Ovary (tissue), 9 donors: ENCODE measurements around the gene DGKI. TPM values are rescaled to one million over a fixed set of nuclear protein-coding genes. Genes with fewer than 3 reads are reported as not detected.

Experiments
- DNase-seq, 5 donors: peaks; one replicate each; pipeline ENCODE4 v3.0.0-alpha.2; 2019 to 2020
- H3K27ac ChIP-seq, 2 donors: fragments of 200-600 bp; one replicate each; pipeline versions ENCODE4 v1.5.1 to v1.8.0; 2019 to 2022
- H3K27me3 ChIP-seq: fragments of 200-600 bp; one replicate; pipeline ENCODE4 v1.8.0; 2022
- H3K36me3 ChIP-seq: fragments of 200-600 bp; sonication (generic); one replicate; pipeline ENCODE4 v1.5.1; 2019
- H3K4me1 ChIP-seq: one replicate; pipeline ENCODE4 v1.8.1; 2013; ENCODE audit warnings: mild to moderate bottlenecking, moderate library complexity; ENCODE audit not compliant: insufficient read depth
- H3K4me3 ChIP-seq: fragments of 200-600 bp; sonication (generic); one replicate; pipeline ENCODE4 v1.5.1; 2017
- H3K9me3 ChIP-seq, 2 donors: fragments of 200-600 bp in 1 of 2; sonication (generic) in 1 of 2; one replicate each; pipeline versions ENCODE4 v1.5.1 to v1.8.1; 2013 to 2019; ENCODE audit warnings: mild to moderate bottlenecking in 1 of 2, moderate library complexity in 1 of 2
- EP300 ChIP-seq: sonication (generic); formaldehyde crosslinking; IDR thresholded peaks from one replicate; pipeline ENCODE4 v1.6.1; 2017; ENCODE audit warnings: antibody characterized with exemption
- POLR2A ChIP-seq: fragments of 450-650 bp; IDR thresholded peaks from one replicate; pipeline ENCODE4 v1.6.1; 2017; ENCODE audit warnings: antibody characterized with exemption, mild to moderate bottlenecking, moderate library complexity
- WGBS, 3 donors: extraction: QIAGEN DNeasy Blood & Tissue Kit in 1 of 3; methylation state at CpG; one replicate each; pipeline versions ENCODE4 v1.1.5 to v1.1.7; 2013 to 2017; 5-methylcytosine and 5-hydroxymethylcytosine counted together
- intact Hi-C, 4 donors: fragments of 100-400 bp; cut with DNase I; formaldehyde crosslinking; loops; one replicate each; pipeline versions ENCODE4 v1.11.0 to v1.15.1; 2022 to 2023
- polyA plus RNA-seq, 2 donors: library from polyadenylated mRNA; stranded (reverse); fragments of 200-250 nt in 1 of 2; fragments of 350-450 nt in 1 of 2; fragmentation: Illumina TruSeq in 1 of 2; extraction: RNeasy Lipid Tissue Mini Kit (QIAGEN cat#74804) in 1 of 2; gene quantifications; one replicate each; pipeline ENCODE4 v1.2.3, GENCODE V29; 2013 to 2014
- total RNA-seq, 7 donors: library from RNA; depleted of rRNA in 2 of 7; stranded (reverse); fragments of >200 nt in 2 of 7; fragmentation: NEBNext Ultra II Directional in 3 of 7; extraction: Animal tissue kit (Norgen Biotek cat#: 25700) in 3 of 7; gene quantifications; one replicate each; pipeline versions ENCODE4 v1.1.0 to v1.2.4, GENCODE V29; 2016 to 2023
- TF ChIP-seq, protein P1 (sequence below), 3 donors: fragments of 450-650 bp in 2 of 3; fragments of 200-600 bp in 1 of 3; IDR thresholded peaks; one replicate each; pipeline versions ENCODE4 v1.5.1 to v1.8.0; 2016 to 2022; ENCODE audit warnings: antibody characterized with exemption in 3 of 3, mild to moderate bottlenecking in 1 of 3
- donor health status: DM: no; HTN: no; CAD: no; lungs with moderate emphysema.
- donor health status: DM: no; HTN: no; CAD: no.
- donor health status: Bipolar disorder and iron deficiency.
- donor health status: DM: yes; HTN: yes; CAD: no.
- donor health status: DM: no; HTN: no; CAD: no.
- donor health status: DM: yes; HTN: yes; CAD: no.

Gene DGKI
- total and polyA plus RNA-seq, 9 donors: 0.10 to 1.3 (median 0.29) TPM

DNA sequence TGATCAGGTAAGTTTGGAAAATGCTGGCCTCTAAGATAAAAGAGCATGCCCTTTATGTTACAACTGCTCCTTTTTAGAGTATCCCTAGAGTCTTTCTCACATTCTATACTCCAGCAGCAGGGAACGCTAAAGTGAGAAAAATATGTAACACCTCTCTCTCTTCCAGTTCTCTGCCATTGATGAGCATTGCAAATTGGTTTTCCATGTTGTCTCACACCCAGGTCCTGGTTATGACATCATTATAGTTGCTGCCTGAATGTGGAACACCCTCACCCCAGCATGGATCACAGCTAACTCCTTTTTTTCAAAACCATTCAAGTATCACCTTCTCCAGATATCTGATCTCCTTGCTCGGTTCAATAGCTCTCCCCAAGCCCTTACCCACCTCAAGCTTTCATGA lies 84.4 kb downstream of the DGKI start:
- Histone ChIP-seq H3K27me3 (no peaks in the 10 kb centered on the region), H3K4me3 (no peak overlapping the region), H3K9me3 (no peaks in the 10 kb centered on the region), H3K4me1 (no peaks in the 10 kb centered on the region), H3K36me3 (no peaks in the 10 kb centered on the region), H3K27ac (no peak overlapping the region)
- DNase-seq: no peak
- intact Hi-C loops: no loop called here
- WGBS, 3 donors: 89 to 92% (median 89%) methylated on average over 2 of the region's 2 CpGs
- TF ChIP-seq, protein P1, sequence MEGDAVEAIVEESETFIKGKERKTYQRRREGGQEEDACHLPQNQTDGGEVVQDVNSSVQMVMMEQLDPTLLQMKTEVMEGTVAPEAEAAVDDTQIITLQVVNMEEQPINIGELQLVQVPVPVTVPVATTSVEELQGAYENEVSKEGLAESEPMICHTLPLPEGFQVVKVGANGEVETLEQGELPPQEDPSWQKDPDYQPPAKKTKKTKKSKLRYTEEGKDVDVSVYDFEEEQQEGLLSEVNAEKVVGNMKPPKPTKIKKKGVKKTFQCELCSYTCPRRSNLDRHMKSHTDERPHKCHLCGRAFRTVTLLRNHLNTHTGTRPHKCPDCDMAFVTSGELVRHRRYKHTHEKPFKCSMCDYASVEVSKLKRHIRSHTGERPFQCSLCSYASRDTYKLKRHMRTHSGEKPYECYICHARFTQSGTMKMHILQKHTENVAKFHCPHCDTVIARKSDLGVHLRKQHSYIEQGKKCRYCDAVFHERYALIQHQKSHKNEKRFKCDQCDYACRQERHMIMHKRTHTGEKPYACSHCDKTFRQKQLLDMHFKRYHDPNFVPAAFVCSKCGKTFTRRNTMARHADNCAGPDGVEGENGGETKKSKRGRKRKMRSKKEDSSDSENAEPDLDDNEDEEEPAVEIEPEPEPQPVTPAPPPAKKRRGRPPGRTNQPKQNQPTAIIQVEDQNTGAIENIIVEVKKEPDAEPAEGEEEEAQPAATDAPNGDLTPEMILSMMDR (IDR thresholded peaks at IDR 0.05): no peak
- TF ChIP-seq EP300 (no peak), POLR2A (no peak)

DNA sequence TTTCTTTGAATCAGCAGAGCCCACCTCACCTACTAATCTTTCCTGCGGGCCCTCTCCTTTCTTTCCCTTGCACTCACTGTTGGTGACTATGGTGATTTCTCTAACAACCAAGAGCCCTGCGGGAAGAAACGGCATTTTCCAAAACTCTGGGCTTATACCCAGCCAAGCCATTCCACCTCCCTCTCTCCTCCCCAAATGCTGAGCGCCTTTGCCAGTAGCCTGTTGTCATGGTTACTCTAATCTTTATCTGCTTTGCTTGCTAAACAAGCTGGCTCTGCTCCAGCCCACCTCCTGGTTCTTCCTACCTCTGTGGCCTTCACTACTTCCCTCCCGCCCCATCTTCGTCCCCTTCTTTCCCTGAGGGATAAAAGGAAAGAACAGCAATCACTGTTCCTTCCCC lies 86.7 kb downstream of the DGKI start:
- DNase-seq: no peak
- Histone ChIP-seq H3K27me3 (no peaks in the 10 kb centered on the region), H3K4me1 (no peaks in the 10 kb centered on the region), H3K4me3 (no peak overlapping the region), H3K36me3 (no peaks in the 10 kb centered on the region), H3K9me3 (no peaks in the 10 kb centered on the region), H3K27ac (no peak overlapping the region)
- WGBS, 3 donors: 26 to 36% (median 27%) methylated on average over 6 of the region's 6 CpGs
- TF ChIP-seq EP300: no peak
- no peak for TF ChIP-seq POLR2A
- TF ChIP-seq, protein P1 (IDR thresholded peaks at IDR 0.05): no peak
- intact Hi-C loops: no loop called here

DNA sequence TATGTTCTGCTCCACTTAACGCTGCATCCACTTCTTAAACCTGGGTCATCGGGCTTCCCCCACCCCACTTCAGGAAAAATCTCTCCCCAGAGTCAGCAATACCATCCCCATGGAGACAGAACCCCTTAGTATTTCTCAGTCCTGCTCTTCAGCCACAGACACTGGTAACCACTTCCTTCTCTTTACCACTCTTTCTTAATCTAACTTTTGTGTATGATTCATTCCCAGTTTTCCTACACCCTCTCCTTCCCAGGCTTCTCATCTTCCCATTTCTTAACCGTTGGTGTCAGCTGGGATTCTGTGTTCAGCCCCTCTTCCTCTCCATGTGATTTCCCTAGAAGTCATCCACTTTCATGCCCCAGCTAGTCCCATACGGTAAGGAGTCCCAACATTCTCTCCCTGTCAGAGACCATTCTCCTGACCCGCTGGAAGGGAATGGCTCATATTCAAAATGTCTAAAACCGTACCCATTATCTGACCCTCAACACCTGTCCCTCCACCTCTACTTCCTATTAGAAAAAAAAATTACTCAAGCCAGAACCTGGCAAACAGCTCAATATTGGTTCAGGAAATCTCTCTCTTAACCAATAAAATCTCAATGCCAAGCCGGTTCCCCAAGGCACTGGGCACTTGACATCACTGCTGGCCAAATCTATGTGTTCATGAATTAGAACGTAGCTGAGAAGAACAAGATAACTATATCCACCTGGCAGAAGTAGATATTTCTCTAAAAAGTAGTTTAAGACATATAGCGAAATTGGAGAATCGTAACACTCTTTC lies 89.4 kb downstream of the DGKI start:
- TF ChIP-seq EP300 (no peak), POLR2A (no peak)
- TF ChIP-seq, protein P1 (IDR thresholded peaks at IDR 0.05): no peak
- no peak overlapping the region for H3K27ac ChIP-seq
- intact Hi-C loops: no loop called here
- no peaks in the 10 kb centered on the region for H3K4me1 ChIP-seq
- no peaks in the 10 kb centered on the region for H3K27me3 ChIP-seq
- DNase-seq: no peak
- no peaks in the 10 kb centered on the region for H3K9me3 ChIP-seq
- WGBS, 3 donors: 80 to 90% (median 88%) methylated on average over 10 of the region's 10 CpGs
- H3K36me3 ChIP-seq: no peaks in the 10 kb centered on the region
- H3K4me3 ChIP-seq: no peak overlapping the region

DNA sequence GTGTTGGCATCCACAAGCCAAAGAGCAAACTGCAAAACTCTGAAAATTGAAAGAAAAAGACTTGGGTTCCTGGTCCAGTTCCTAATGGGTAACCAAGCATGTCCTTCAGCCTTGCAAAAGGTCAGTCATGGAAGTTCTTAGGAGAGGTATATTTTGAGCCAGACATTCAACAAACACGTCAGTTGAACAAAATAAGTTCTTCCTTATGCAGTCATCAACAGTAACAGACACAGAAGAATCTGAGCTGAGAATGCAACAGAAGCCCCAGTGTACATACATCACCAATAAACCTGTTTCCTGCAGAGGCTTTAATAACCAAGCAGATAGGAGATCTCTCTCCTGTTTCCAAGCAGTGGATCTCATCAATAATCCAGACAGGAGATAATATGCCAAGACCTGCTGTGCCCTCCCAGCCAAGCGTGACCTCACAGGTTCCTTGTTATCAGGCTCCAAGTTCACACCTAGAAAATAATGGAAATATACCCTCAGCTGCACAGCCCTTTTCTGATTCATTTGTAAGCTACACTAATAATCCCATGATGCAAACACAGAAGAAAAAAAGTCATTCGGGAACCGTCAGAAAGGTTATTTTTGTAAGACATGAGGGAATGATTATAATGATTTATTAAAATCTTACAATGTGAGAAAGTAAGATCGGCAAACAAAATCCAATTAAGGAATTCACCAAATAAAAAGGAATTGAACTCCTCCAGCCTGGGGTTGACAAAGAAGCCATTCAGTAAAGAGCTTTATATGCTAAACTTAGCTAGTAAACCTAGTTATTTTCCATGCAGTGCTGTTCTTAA lies 90.7 kb downstream of the DGKI start:
- H3K27ac ChIP-seq: no peak overlapping the region
- intact Hi-C loops: no loop called here

More for the DNA sequence above, 90.7 kb downstream of the DGKI start:
- Histone ChIP-seq H3K36me3 (no peaks in the 10 kb centered on the region), H3K27me3 (no peaks in the 10 kb centered on the region), H3K4me3 (no peak overlapping the region), H3K9me3 (no peaks in the 10 kb centered on the region), H3K4me1 (no peaks in the 10 kb centered on the region)
- DNase-seq: no peak
- 38 to 54% (median 44%) methylated on average over 5 of the region's 5 CpGs for WGBS, 3 donors
- no peak for TF ChIP-seq EP300
- TF ChIP-seq, protein P1 (IDR thresholded peaks at IDR 0.05): no peak
- TF ChIP-seq POLR2A: no peak
